Mammary epithelial cell (primary cell): ENCODE results near the gene TNIK.

ENCODE experiments used
- EZH2 ChIP-seq: IDR thresholded peaks from 2 replicates; pipeline ENCODE4 v1.6.1; 2012; ENCODE audit warnings: low read length, inconsistent platforms, borderline replicate concordance
- TF ChIP-seq, protein P1 (sequence below), 2 donors: IDR thresholded peaks in 1 of 2; conservative IDR thresholded peaks in 1 of 2; 2 replicates each; pipeline ENCODE4 v1.5.1; 2011 to 2012; ENCODE audit warnings: inconsistent platforms in 2 of 2, low read length in 2 of 2, mild to moderate bottlenecking in 2 of 2, control low read depth in 1 of 2, low read depth in 1 of 2; ENCODE audit not compliant: insufficient read depth in 1 of 2; ENCODE audit errors: extremely low read depth in 1 of 2

DNA sequence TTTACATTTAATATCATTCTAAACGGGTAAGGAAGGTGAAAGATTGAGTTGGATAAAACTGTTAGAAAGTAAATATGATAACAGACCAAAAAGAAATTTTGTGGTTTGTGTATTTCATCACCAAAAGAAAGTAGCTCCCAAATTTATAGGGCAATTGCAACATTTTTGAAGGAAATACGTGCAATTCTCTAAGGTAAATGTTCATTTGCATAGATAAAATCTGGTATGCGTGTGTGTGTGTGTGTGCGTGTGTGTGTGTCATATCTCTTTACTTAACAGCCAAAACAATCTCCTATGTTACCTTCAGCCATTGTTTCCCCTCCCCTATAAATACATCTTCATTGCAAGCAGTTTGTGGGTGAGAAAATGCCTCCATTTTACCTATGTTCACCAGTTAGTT lies 208.4 kb downstream of the TNIK start:
- TF ChIP-seq, protein P1, sequence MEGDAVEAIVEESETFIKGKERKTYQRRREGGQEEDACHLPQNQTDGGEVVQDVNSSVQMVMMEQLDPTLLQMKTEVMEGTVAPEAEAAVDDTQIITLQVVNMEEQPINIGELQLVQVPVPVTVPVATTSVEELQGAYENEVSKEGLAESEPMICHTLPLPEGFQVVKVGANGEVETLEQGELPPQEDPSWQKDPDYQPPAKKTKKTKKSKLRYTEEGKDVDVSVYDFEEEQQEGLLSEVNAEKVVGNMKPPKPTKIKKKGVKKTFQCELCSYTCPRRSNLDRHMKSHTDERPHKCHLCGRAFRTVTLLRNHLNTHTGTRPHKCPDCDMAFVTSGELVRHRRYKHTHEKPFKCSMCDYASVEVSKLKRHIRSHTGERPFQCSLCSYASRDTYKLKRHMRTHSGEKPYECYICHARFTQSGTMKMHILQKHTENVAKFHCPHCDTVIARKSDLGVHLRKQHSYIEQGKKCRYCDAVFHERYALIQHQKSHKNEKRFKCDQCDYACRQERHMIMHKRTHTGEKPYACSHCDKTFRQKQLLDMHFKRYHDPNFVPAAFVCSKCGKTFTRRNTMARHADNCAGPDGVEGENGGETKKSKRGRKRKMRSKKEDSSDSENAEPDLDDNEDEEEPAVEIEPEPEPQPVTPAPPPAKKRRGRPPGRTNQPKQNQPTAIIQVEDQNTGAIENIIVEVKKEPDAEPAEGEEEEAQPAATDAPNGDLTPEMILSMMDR (conservative IDR thresholded peaks at IDR 0.05 in 1 of 2, IDR thresholded peaks at IDR 0.05 in 1 of 2; ENCODE audit: extremely low read depth in 1 of 2, insufficient read depth in 1 of 2, low read depth in 1 of 2, low read length in 2 of 2): no peak
- TF ChIP-seq EZH2: no peak
